Thyroid gland (tissue), 4 donors: Measurements from ENCODE around the gene FNIP1. TPM values are rescaled to one million over a fixed set of nuclear protein-coding genes. Genes with fewer than 3 reads are reported as not detected.
"Not testable (repeated sequence)": the region's sequence is repeated elsewhere in the genome, so short reads cannot be mapped to it uniquely, and the experiment has no call there.

ENCODE experiments used
- DNase-seq, 2 donors: peaks; one replicate each; pipeline ENCODE4 v3.0.0-alpha.2; 2019
- H3K27ac ChIP-seq, 3 donors: fragments of 200-600 bp; sonication (generic); 1 replicate in 2 of 3; 2 replicates in 1 of 3; pipeline ENCODE4 v1.5.1; 2016 to 2019; ENCODE audit warnings: mild to moderate bottlenecking in 1 of 3, moderate library complexity in 1 of 3
- H3K27me3 ChIP-seq: fragments of 200-600 bp; sonication (generic); one replicate; pipeline ENCODE4 v1.5.1; 2019
- H3K36me3 ChIP-seq, 2 donors: fragments of 200-600 bp; sonication (generic); one replicate each; pipeline ENCODE4 v1.5.1; 2016 to 2019
- H3K4me1 ChIP-seq, 2 donors: fragments of 200-600 bp; sonication (generic); one replicate each; pipeline ENCODE4 v1.5.1; 2017 to 2019
- H3K4me3 ChIP-seq, 3 donors: fragments of 200-600 bp; sonication (generic); replicated peaks in 1 of 3; 1 replicate in 2 of 3; 2 replicates in 1 of 3; pipeline ENCODE4 v1.5.1; 2016; ENCODE audit warnings: mild to moderate bottlenecking in 1 of 3
- H3K9me3 ChIP-seq: fragments of 200-600 bp; sonication (generic); one replicate; pipeline ENCODE4 v1.5.1; 2017
- CTCF ChIP-seq, 6 experiments: fragments of 200-600 bp in 3 of 6; fragments of 450-650 bp in 3 of 6; sonication (generic) in 3 of 6; IDR thresholded peaks; one replicate each; pipeline ENCODE4 v1.5.1; 2016 to 2019; ENCODE audit warnings: antibody characterized with exemption in 6 of 6, mild to moderate bottlenecking in 2 of 6, inconsistent platforms in 1 of 6, moderate library complexity in 1 of 6
- POLR2A ChIP-seq, 2 donors: fragments of 450-650 bp; IDR thresholded peaks; one replicate each; pipeline ENCODE4 v1.6.1; 2017; ENCODE audit warnings: antibody characterized with exemption in 2 of 2, mild to moderate bottlenecking in 2 of 2, moderate library complexity in 1 of 2
- WGBS, 2 donors: methylation state at CpG; one replicate each; pipeline ENCODE4 v1.1.5; 2017; 5-methylcytosine and 5-hydroxymethylcytosine counted together
- intact Hi-C: fragments of 100-400 bp; cut with DNase I; formaldehyde crosslinking; loops from one replicate; pipeline ENCODE4 v1.15.1; 2023
- total RNA-seq, 4 donors: library from RNA; depleted of rRNA; stranded (reverse); fragments of >200 nt; gene quantifications; one replicate each; pipeline ENCODE4 v1.2.3, GENCODE V29; 2016

Gene FNIP1
- total RNA-seq, 4 donors from 2014 or later: 55.3 to 91.7 (median 65.3) TPM

- no peak overlapping the region for H3K4me3 ChIP-seq
- H3K27me3 ChIP-seq: no peaks in the 10 kb centered on the region
- H3K27ac ChIP-seq: no peak overlapping the region
- no peaks in the 10 kb centered on the region for H3K9me3 ChIP-seq
- no peaks in the 10 kb centered on the region for H3K4me1 ChIP-seq
- TF ChIP-seq CTCF (IDR thresholded peaks at IDR 0.05): no peak
- TF ChIP-seq POLR2A (IDR thresholded peaks at IDR 0.05): no peak
- peaks cover 0 to 5% of the 10 kb centered on the region in 2 donors for H3K36me3 ChIP-seq
- intact Hi-C loops: no loop called here
- DNase-seq: no peak
Measured at GRCh38 chr5:131684595-131684994, 112.2 kb downstream of the FNIP1 start.

GRCh38 chr5:131684051-131684450, 112.8 kb downstream of the FNIP1 start:
- intact Hi-C loops: no loop called here
- Histone ChIP-seq H3K36me3 (peaks cover 0 to 5% of the 10 kb centered on the region in 2 donors), H3K4me3 (no peak overlapping the region), H3K27me3 (no peaks in the 10 kb centered on the region), H3K4me1 (no peaks in the 10 kb centered on the region), H3K9me3 (no peaks in the 10 kb centered on the region), H3K27ac (no peak overlapping the region)
- WGBS, 2 donors: 93 to 98% methylated on average over 1 of the region's 1 CpG
- DNase-seq: no peak
- no peak for TF ChIP-seq POLR2A (IDR thresholded peaks at IDR 0.05)
- no peak for TF ChIP-seq CTCF (IDR thresholded peaks at IDR 0.05)

- 94 to 97% methylated on average over 2 of the region's 2 CpGs for WGBS, 2 donors
- no peak for DNase-seq
- intact Hi-C loops: no loop called here
- Histone ChIP-seq H3K4me3 (no peak overlapping the region), H3K27ac (no peak overlapping the region), H3K9me3 (no peaks in the 10 kb centered on the region), H3K36me3 (peaks cover 0 to 5% of the 10 kb centered on the region in 2 donors), H3K27me3 (no peaks in the 10 kb centered on the region), H3K4me1 (peaks cover 0 to 3% of the 10 kb centered on the region in 2 donors)
- TF ChIP-seq POLR2A (IDR thresholded peaks at IDR 0.05): no peak
- TF ChIP-seq CTCF (IDR thresholded peaks at IDR 0.05): no peak
Measured at GRCh38 chr5:131682826-131683225, 114.0 kb downstream of the FNIP1 start.

- 96 to 97% methylated on average over 5 of the region's 5 CpGs for WGBS, 2 donors
- intact Hi-C loops: no loop called here
- TF ChIP-seq POLR2A (IDR thresholded peaks at IDR 0.05) (no peak), CTCF (IDR thresholded peaks at IDR 0.05) (no peak)
Measured at GRCh38 chr5:131682175-131682574, 114.6 kb downstream of the FNIP1 start.

GRCh38 chr5:131679911-131680310, 116.9 kb downstream of the FNIP1 start:
- Histone ChIP-seq H3K4me3 (no peak overlapping the region), H3K4me1 (peaks cover 0 to 6% of the 10 kb centered on the region in 2 donors), H3K27ac (no peak overlapping the region), H3K27me3 (no peaks in the 10 kb centered on the region), H3K9me3 (no peaks in the 10 kb centered on the region), H3K36me3 (peaks cover 0 to 20% of the 10 kb centered on the region in 2 donors)
- DNase-seq: no peak
- TF ChIP-seq POLR2A (IDR thresholded peaks at IDR 0.05) (no peak), CTCF (IDR thresholded peaks at IDR 0.05) (no peak)
- intact Hi-C loops: no loop called here
- 78 to 80% methylated on average over 1 of the region's 1 CpG for WGBS, 2 donors

More at GRCh38 chr5:131682175-131682574, 114.6 kb downstream of the FNIP1 start:
- Histone ChIP-seq H3K9me3 (no peaks in the 10 kb centered on the region), H3K4me3 (no peak overlapping the region), H3K36me3 (peaks cover 1 to 5% of the 10 kb centered on the region in 2 donors), H3K4me1 (peaks cover 0 to 6% of the 10 kb centered on the region in 2 donors), H3K27me3 (no peaks in the 10 kb centered on the region), H3K27ac (no peak overlapping the region)
- no peak for DNase-seq

- H3K36me3 ChIP-seq: peaks cover 0 to 27% of the 10 kb centered on the region in 2 donors
Measured at GRCh38 chr5:131678273-131678672, 118.5 kb downstream of the FNIP1 start.

More at GRCh38 chr5:131678273-131678672, 118.5 kb downstream of the FNIP1 start:
- H3K4me1 ChIP-seq: peaks cover 12 to 13% of the 10 kb centered on the region in 2 donors
- H3K27me3 ChIP-seq, DNase-seq, H3K9me3 ChIP-seq, H3K4me3 ChIP-seq, intact Hi-C loops, H3K27ac ChIP-seq: not testable (repeated sequence)
- WGBS, 2 donors: 95 to 96% methylated on average over 10 of the region's 10 CpGs
